GM19455 (cell line): ENCODE data around the gene MCCC2.
"Not testable (repeated sequence)": the region's sequence is repeated elsewhere in the genome, so short reads cannot be mapped to it uniquely, and the experiment has no call there.

Source experiments
- ATAC-seq: cut with Tn5 transposase; IDR thresholded peaks from one replicate; pipeline ENCODE4 v1.9.1; 2021; ENCODE audit not compliant: unreplicated experiment

MCCC2 gene

GRCh38 chr5:71586941-71587765 is at the start of gene MCCC2:
Gene MCCC2 (plus strand): TSS chr5:71587340. CDS start chr5:71587426, 86 bp downstream.
- ATAC-seq = peak; percentile 97

GRCh38 chr5:71537687-71538086 is 49.5 kb upstream of the MCCC2 start:
- ATAC-seq = no peak

- ATAC-seq = not testable (repeated sequence)
These were observed 36.3 kb upstream of the MCCC2 start for GRCh38 chr5:71550885-71551284.

GRCh38 chr5:71551582-71551981 is 35.6 kb upstream of the MCCC2 start:
- not testable (repeated sequence) for ATAC-seq

- not testable (repeated sequence) for ATAC-seq
These were observed 35.0 kb upstream of the MCCC2 start for GRCh38 chr5:71552026-71552749.

- ATAC-seq = no peak
These were observed 24.0 kb upstream of the MCCC2 start for GRCh38 chr5:71563161-71563560.

- ATAC-seq = no peak
These were observed 22.2 kb upstream of the MCCC2 start for GRCh38 chr5:71564895-71565294.

GRCh38 chr5:71569748-71570509 is 17.2 kb upstream of the MCCC2 start:
- ATAC-seq = no peak

GRCh38 chr5:71571811-71572210 is 15.3 kb upstream of the MCCC2 start:
- not testable (repeated sequence) for ATAC-seq

GRCh38 chr5:71573591-71573990 is 13.5 kb upstream of the MCCC2 start:
- no peak for ATAC-seq

GRCh38 chr5:71575588-71575987 is 11.6 kb upstream of the MCCC2 start:
- not testable (repeated sequence) for ATAC-seq

GRCh38 chr5:71576241-71576640 is 10.9 kb upstream of the MCCC2 start:
- no peak for ATAC-seq

GRCh38 chr5:71577839-71578238 is 9.3 kb upstream of the MCCC2 start:
- ATAC-seq = not testable (repeated sequence)

- ATAC-seq = no peak
These were observed 4.1 kb upstream of the MCCC2 start for GRCh38 chr5:71582945-71583584.

GRCh38 chr5:71586052-71586940 is 844 bp upstream of the MCCC2 start:
- no peak for ATAC-seq

- ATAC-seq = peak; percentile 17
These were observed 809 bp downstream of the MCCC2 start for GRCh38 chr5:71587766-71588532.

- no peak for ATAC-seq
These were observed 1.4 kb downstream of the MCCC2 start for GRCh38 chr5:71588533-71588885.

GRCh38 chr5:71589903-71590302 is 2.8 kb downstream of the MCCC2 start:
- ATAC-seq = no peak

- no peak for ATAC-seq
These were observed 4.0 kb downstream of the MCCC2 start for GRCh38 chr5:71591100-71591499.
